C4-2B (cell line): ENCODE results near the gene BANK1.

Source experiments
- H3K27ac ChIP-seq: fragments of 450-650 bp; 2 replicates; pipeline ENCODE4 v1.5.1; 2017
- CTCF ChIP-seq: fragments of 450-650 bp; conservative IDR thresholded peaks from 2 replicates; pipeline ENCODE4 v1.5.1; 2017; ENCODE audit warnings: mild to moderate bottlenecking
- ZFX ChIP-seq: fragments of 450-650 bp; IDR thresholded peaks from 2 replicates; pipeline ENCODE4 v1.6.1; 2017

BANK1 gene

GRCh38 chr4:101914761-101915160 is 124.2 kb downstream of the BANK1 start:
- TF ChIP-seq CTCF (no peak), ZFX (no peak)
- H3K27ac ChIP-seq, result no peak overlapping the region

DNA sequence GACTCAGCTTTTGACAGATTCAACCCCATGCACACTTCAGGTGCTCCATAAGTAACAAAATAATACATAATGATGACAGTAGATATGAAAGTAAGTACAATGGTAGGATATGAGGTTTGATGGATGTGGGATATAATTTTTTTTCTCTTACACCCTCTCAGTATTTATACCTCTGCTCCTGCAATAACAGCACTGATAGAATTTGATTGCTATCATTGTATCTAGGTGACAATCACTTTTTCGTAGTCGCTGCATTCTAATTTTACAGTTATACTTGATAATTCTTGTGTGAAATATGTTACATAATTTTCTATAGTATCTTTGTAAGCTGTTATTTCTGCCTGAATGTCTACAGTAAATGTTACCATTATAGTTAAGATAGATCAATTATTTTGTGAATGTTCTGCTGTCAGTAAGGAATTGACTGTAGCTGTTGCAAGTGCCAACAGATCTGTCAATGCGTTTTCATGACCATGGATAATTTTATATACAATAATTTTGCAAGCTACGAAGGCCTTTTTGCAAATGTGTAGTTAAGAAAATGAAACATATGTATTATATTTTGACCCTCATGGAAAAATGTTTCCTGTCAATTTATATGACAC is 128.9 kb downstream of the BANK1 start:
- TF ChIP-seq ZFX, result no peak
- TF ChIP-seq CTCF, result no peak
- peak overlapping the region; percentile 83; the same call in 1 of the 2 replicates for H3K27ac ChIP-seq

- peak overlapping the region; percentile 84; the same call in 1 of the 2 replicates for H3K27ac ChIP-seq
- TF ChIP-seq ZFX, result no peak
- no peak for TF ChIP-seq CTCF
These were observed 130.8 kb downstream of the BANK1 start for GRCh38 chr4:101921370-101921769.

DNA sequence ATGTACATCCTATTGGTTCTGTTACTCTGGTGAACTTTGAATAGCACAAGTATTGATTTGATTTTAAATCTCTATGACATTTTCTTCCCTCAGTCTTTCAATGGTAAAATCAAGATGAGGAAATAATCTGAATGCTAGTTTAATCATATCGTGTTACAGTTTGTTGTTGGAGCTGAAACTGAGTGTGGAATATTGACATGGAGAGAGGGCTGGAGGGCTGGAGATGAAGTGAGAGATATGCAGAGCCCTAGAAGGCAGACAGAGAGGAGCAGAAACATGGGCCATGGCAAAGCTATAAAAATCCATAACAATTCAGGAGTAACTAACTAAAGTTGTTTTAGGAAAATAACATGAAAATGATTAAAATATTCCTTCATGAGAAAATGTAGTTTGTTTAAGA is 141.1 kb downstream of the BANK1 start:
- no peak for TF ChIP-seq ZFX
- no peak for TF ChIP-seq CTCF
- no peak overlapping the region; the same call in 1 of the 2 replicates for H3K27ac ChIP-seq

GRCh38 chr4:101933855-101934254 is 143.3 kb downstream of the BANK1 start:
- TF ChIP-seq CTCF (no peak), ZFX (no peak)
- no peak overlapping the region for H3K27ac ChIP-seq

DNA sequence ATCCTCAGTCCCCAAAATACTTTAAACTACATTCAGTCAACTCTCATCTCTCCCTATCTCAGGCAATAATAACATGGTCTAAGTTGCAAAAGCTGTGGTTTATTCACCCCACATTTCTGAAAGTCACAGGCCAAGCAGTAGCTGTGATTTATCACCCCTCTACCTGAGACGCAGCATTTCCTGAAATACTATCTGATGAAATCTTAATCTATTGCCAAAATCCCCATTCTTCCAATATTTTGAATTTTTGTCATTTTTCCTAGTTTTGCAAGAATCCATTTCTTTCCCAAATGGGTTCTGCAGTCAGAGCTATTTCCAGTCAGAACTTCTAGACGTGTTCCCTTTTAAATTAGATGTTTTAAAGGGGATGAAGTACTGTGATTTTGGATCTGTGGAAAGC is 148.3 kb downstream of the BANK1 start:
- H3K27ac ChIP-seq, result no peak overlapping the region
- no peak for TF ChIP-seq ZFX
- no peak for TF ChIP-seq CTCF

- no peak for TF ChIP-seq CTCF
- no peak for TF ChIP-seq ZFX
- H3K27ac ChIP-seq, result no peak overlapping the region; the same call in 1 of the 2 replicates
These were observed 151.4 kb downstream of the BANK1 start for GRCh38 chr4:101941816-101942358.
